HCT116 (cell line): ENCODE results near the gene QPCTL. TPM values are rescaled to one million over a fixed set of nuclear protein-coding genes. Genes with fewer than 3 reads are reported as not detected.

Source experiments
- ATAC-seq: fragments of 200-7000 bp; cut with Tn5 transposase; 2 replicates; pipeline ENCODE4 v1.9.1; 2020; ENCODE audit warnings: mild to moderate bottlenecking, moderate library complexity
- BruUV-seq: library from RNA; stranded (reverse); fragments of 400-500 nt; replicated peaks from 2 replicates; lab custom pipeline; 2021; lab: Mats Ljungman, UMichigan
- CTCF ChIA-PET: fragments of 300-600 bp; sonication (Branson Sonifier 250); formaldehyde crosslinking; loops from one replicate; lab custom pipeline; 2021; ENCODE audit warnings: antibody characterized with exemption; lab: Charles Lee
- POLR2A ChIA-PET: fragments of 300-600, 350-600 bp; sonication (Branson Sonifier 250); formaldehyde crosslinking; loops from one replicate; lab custom pipeline; 2021; ENCODE audit warnings: antibody characterized with exemption; lab: Charles Lee
- RAD21 ChIA-PET, 2 experiments: fragments of 300-600 bp; sonication (Branson Sonifier 250); formaldehyde crosslinking; loops; one replicate each; lab custom pipeline; 2023; ENCODE audit warnings: low total read pairs in 2 of 2; ENCODE audit not compliant: uncharacterized antibody in 2 of 2, unreplicated experiment in 2 of 2, low non-redundant PET in 1 of 2; lab: Charles Lee
- DNase-seq: peaks from one replicate; pipeline ENCODE4 v3.0.0-alpha.2; 2010; ENCODE audit warnings: low read depth, low spot score
- H2AFZ ChIP-seq: fragments of 200-600 bp; shearing (Covaris generic), sonication (generic); 2 replicates; pipeline ENCODE4 v1.6.1; 2017; ENCODE audit warnings: low read depth, mixed run types, mixed read lengths, antibody characterized with exemption, low read length; ENCODE audit not compliant: poor library complexity, severe bottlenecking
- H3K27ac ChIP-seq: 2 replicates; pipeline ENCODE4 v1.5.1; 2012; ENCODE audit warnings: low read depth, low read length
- H3K27me3 ChIP-seq: fragments of 200-600 bp; sonication (generic); 2 replicates; pipeline ENCODE4 v1.6.1; 2016; ENCODE audit warnings: mixed run types, low read length, mixed read lengths; ENCODE audit not compliant: insufficient read depth
- H3K36me3 ChIP-seq, 2 experiments: fragments of 200-500 bp in 1 of 2; fragments of 200-600 bp in 1 of 2; sonication (Bioruptor generic) in 1 of 2; sonication (generic) in 1 of 2; 2 replicates each; pipeline versions ENCODE4 v1.5.1 to v1.6.1; 2014 to 2016; ENCODE audit warnings: low read length in 2 of 2, inconsistent platforms in 1 of 2, mixed read lengths in 1 of 2, mixed run types in 1 of 2; ENCODE audit not compliant: insufficient read depth in 2 of 2, control insufficient read depth in 1 of 2
- H3K4me1 ChIP-seq, 2 experiments: fragments of 200-600 bp in 1 of 2; sonication (generic) in 1 of 2; 2 replicates each; pipeline versions ENCODE4 v1.5.1 to v1.6.1; 2012 to 2017; ENCODE audit warnings: low read length in 2 of 2, inconsistent platforms in 1 of 2, mild to moderate bottlenecking in 1 of 2, mixed read lengths in 1 of 2, mixed run types in 1 of 2, moderate library complexity in 1 of 2; ENCODE audit not compliant: insufficient read depth in 2 of 2, control insufficient read depth in 1 of 2
- H3K4me2 ChIP-seq: fragments of 200-600 bp; sonication (generic); 2 replicates; pipeline ENCODE4 v1.6.1; 2017; ENCODE audit warnings: mixed run types, low read length, mixed read lengths
- H3K4me3 ChIP-seq, 2 experiments: fragments of 200-600 bp in 1 of 2; sonication (generic) in 1 of 2; replicated peaks in 1 of 2; 2 replicates each; pipeline ENCODE4 v1.5.1; 2011 to 2016; ENCODE audit warnings: low read length in 2 of 2, control low read depth in 1 of 2, low read depth in 1 of 2, mild to moderate bottlenecking in 1 of 2, mixed read lengths in 1 of 2, mixed run types in 1 of 2
- H3K79me2 ChIP-seq: fragments of 200-600 bp; sonication (generic); 2 replicates; pipeline ENCODE4 v1.6.1; 2017; ENCODE audit warnings: mild to moderate bottlenecking, mixed run types, low read length, moderate library complexity, mixed read lengths; ENCODE audit not compliant: insufficient read depth
- H3K9ac ChIP-seq: fragments of 200-600 bp; sonication (generic); 2 replicates; pipeline ENCODE4 v1.6.1; 2016; ENCODE audit warnings: low read length, mixed read lengths
- H3K9me2 ChIP-seq: fragments of 200-600 bp; sonication (generic), shearing (Covaris generic); 2 replicates; pipeline ENCODE4 v1.6.1; 2017; ENCODE audit warnings: mixed run types, mild to moderate bottlenecking, moderate library complexity; ENCODE audit not compliant: insufficient read depth
- H3K9me3 ChIP-seq, 2 experiments: fragments of 200-500 bp in 1 of 2; fragments of 200-600 bp in 1 of 2; sonication (Bioruptor generic) in 1 of 2; sonication (generic) in 1 of 2; 2 replicates each; pipeline ENCODE4 v1.6.1; 2014 to 2017; ENCODE audit warnings: low read length in 2 of 2, mixed read lengths in 2 of 2, inconsistent platforms in 1 of 2, low read depth in 1 of 2, mild to moderate bottlenecking in 1 of 2, mixed run types in 1 of 2, moderate library complexity in 1 of 2; ENCODE audit not compliant: control insufficient read depth in 1 of 2, insufficient read depth in 1 of 2
- H4K20me1 ChIP-seq: fragments of 200-600 bp; sonication (generic), shearing (Covaris generic); 2 replicates; pipeline ENCODE4 v1.6.1; 2017; ENCODE audit warnings: mixed run types, mild to moderate bottlenecking, moderate library complexity; ENCODE audit not compliant: insufficient read depth
- CBX3 ChIP-seq: IDR thresholded peaks from 2 replicates; pipeline ENCODE4 v1.6.1; 2012; ENCODE audit warnings: low read depth
- CTCF ChIP-seq, 3 experiments: fragments of 200-600 bp in 1 of 3; sonication (generic) in 1 of 3; IDR thresholded peaks in 2 of 3; conservative IDR thresholded peaks in 1 of 3; 2 replicates each; pipeline ENCODE4 v1.5.1; 2012 to 2017; ENCODE audit warnings: low read depth in 2 of 3, low read length in 2 of 3, antibody characterized with exemption in 1 of 3, borderline replicate concordance in 1 of 3, control low read depth in 1 of 3, mild to moderate bottlenecking in 1 of 3, mixed read lengths in 1 of 3, mixed run types in 1 of 3, moderate library complexity in 1 of 3; ENCODE audit not compliant: insufficient read depth in 1 of 3
- EGR1 ChIP-seq: IDR thresholded peaks from 2 replicates; pipeline ENCODE4 v1.6.1; 2012; ENCODE audit warnings: low read depth
- FOSL1 ChIP-seq: IDR thresholded peaks from 2 replicates; pipeline ENCODE4 v1.6.1; 2012; ENCODE audit warnings: low read depth
- JUND ChIP-seq: IDR thresholded peaks from 2 replicates; pipeline ENCODE4 v1.6.1; 2012
- MAX ChIP-seq: IDR thresholded peaks from 2 replicates; pipeline ENCODE4 v1.6.1; 2012
- POLR2A ChIP-seq: IDR thresholded peaks from 2 replicates; pipeline ENCODE4 v1.7.0; 2011; ENCODE audit warnings: borderline replicate concordance; ENCODE audit not compliant: insufficient read depth, insufficient read length; ENCODE audit errors: extremely low read depth
- POLR2AphosphoS5 ChIP-seq: IDR thresholded peaks from 2 replicates; pipeline ENCODE4 v1.6.1; 2011; ENCODE audit warnings: mild to moderate bottlenecking, low read depth, low read length, moderate library complexity
- SIN3A ChIP-seq: IDR thresholded peaks from 2 replicates; pipeline ENCODE4 v1.6.1; 2012; ENCODE audit warnings: low read depth
- TCF7L2 ChIP-seq: IDR thresholded peaks from 2 replicates; pipeline ENCODE4 v1.7.0; 2011; ENCODE audit warnings: borderline replicate concordance, inconsistent platforms; ENCODE audit not compliant: insufficient read depth, insufficient read length; ENCODE audit errors: extremely low read depth
- YY1 ChIP-seq: IDR thresholded peaks from 2 replicates; pipeline ENCODE4 v1.6.1; 2011; ENCODE audit warnings: low read length, low read depth, moderate library complexity, mild to moderate bottlenecking; ENCODE audit not compliant: insufficient replicate concordance; ENCODE audit errors: extremely low read depth
- ZFX ChIP-seq: fragments of 450-650 bp; IDR thresholded peaks from 2 replicates; pipeline ENCODE4 v1.6.1; 2017
- intact Hi-C: fragments of 100-400 bp; cut with micrococcal nuclease; formaldehyde crosslinking; loops from 2 replicates; pipeline ENCODE4 v1.10.0; 2022
- total RNA-seq: library from RNA; stranded (reverse); gene quantifications from one replicate; pipeline ENCODE4 v1.2.1, GENCODE V29; 2021; ENCODE audit not compliant: unreplicated experiment
- TF ChIP-seq, protein P1 (sequence below): IDR thresholded peaks from 2 replicates; pipeline ENCODE4 v1.6.1; 2012; ENCODE audit warnings: low read depth

Gene QPCTL
- total RNA-seq, 1 experiment from 2014 or later = 19.5 TPM

DNA sequence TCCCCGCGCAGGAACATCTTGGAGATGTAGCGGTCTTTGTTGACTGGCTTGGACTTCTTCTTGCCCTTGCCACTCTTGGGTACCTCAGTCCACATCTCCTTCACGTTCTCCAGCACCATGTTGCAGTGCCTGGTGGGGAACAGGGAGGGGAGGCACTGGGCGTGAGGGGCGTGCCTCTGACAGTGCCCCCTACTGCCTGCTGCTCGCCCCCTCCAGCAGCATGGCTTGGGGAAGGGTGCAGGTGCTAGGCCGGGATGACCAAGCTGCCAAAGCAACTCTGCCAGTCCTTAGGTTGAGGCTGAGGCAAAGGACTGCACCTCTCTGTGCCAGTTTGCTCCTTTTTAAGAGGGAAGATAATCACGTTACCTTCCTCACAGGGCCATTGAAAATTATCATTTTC lies 4.9 kb upstream of the QPCTL start:
- H3K4me1 ChIP-seq = peaks cover 3 to 11% of the 10 kb centered on the region in 2 experiments; a peak in 3 of 4 replicates
- no peaks in the 10 kb centered on the region for H3K9me3 ChIP-seq
- ChIA-PET RAD21 (no interaction called here), CTCF (no interaction called here), POLR2A (no interaction called here)
- ATAC-seq (no peak), DNase-seq (no peak)
- H3K27ac ChIP-seq = no peak overlapping the region
- no peak overlapping the region for H3K4me2 ChIP-seq
- H3K9me2 ChIP-seq = no peaks in the 10 kb centered on the region
- no peaks in the 10 kb centered on the region; the same call in 1 of the 2 replicates for H4K20me1 ChIP-seq
- no peak overlapping the region for H3K9ac ChIP-seq
- intact Hi-C loops = no loop called here
- TF ChIP-seq JUND (no peak), CBX3 (no peak), POLR2A (no peak), CTCF (IDR thresholded peaks at IDR 0.05 in 2 of 3, conservative IDR thresholded peaks at IDR 0.05 in 1 of 3; ENCODE audit: borderline replicate concordance in 1 of 3, insufficient read depth in 1 of 3, low read depth in 2 of 3, low read length in 2 of 3) (0 out of 6 replicates have a peak, but pooled peaks of 2 of the 3 experiments have one; percentile 16 to 29), FOSL1 (no peak)
- H3K4me3 ChIP-seq = no peak overlapping the region
- H3K36me3 ChIP-seq = peaks cover 23 to 44% of the 10 kb centered on the region in 2 experiments
- H2AFZ ChIP-seq = no peak overlapping the region
- H3K27me3 ChIP-seq = no peaks in the 10 kb centered on the region
- BruUV-seq = no TSS peak
- peaks cover 42% of the 10 kb centered on the region for H3K79me2 ChIP-seq

DNA sequence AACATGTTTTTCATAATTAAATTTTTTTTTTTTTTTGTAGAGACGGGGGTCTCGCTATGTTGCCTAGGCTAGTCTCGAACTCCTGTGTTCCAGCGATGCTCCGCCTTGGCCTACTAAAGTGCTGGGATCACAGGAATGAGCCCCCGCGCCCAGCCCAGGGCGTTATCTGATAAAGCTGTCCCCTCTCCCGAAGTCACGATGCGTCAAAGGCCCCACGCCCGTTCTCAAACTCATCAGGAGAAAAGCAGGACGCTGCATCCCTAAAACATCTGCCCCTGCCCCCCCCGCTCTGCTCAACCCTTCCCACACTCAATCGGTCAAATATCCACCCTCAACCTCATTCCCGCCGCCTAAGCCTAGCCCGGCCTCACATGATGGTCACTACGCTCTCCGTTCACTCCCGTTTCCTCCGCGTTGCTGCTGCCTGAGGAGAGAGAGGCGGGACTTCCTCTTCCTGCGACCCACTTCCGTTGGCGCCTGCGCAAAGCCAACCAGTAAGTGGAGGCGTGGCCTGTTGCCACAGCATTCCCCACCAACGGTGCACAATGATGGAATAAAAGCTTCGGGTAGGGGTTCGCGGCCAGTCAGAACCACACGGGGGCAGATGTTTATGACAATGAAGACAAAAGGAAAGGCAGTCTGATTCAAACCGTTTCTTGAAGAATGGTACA lies 815 bp upstream of the QPCTL start, which contains the start of gene SNRPD2:
SNRPD2 (minus strand) TSS at position 438 of the 671 bp plus-strand sequence; CDS start at position 373, 65 bp downstream.
- H3K27me3 ChIP-seq = no peaks in the 10 kb centered on the region
- ChIA-PET POLR2A (interaction anchor here (0.7 to 4.3 kb wide), 14 partner anchors 9 to 1549 kb away, joined by 3 to 24 read pairs (median 6); partner anchors contain the start of genes FOSB and SIX5), CTCF (interaction anchor here (0.6 to 2.9 kb wide), 13 partner anchors 10 to 1558 kb away, joined by 3 to 28 read pairs (median 8); partner anchors contain the start of gene SIX5), RAD21 (interaction anchor here (0.8 to 1.8 kb wide), 3 partner anchors 26 to 78 kb away, joined by 3 to 4 read pairs (median 4); partner anchors contain the start of gene SIX5 (in 1 of the 2))
- peak; percentile 86 for DNase-seq
- intact Hi-C loops = loop anchor here (2.0 kb wide), 1 partner anchor 79 kb away; no protein-coding TSS in a partner anchor
- TSS peak; percentile 91 for BruUV-seq
- H3K36me3 ChIP-seq = peaks cover 14 to 36% of the 10 kb centered on the region in 2 experiments
- no peaks in the 10 kb centered on the region; the same call in 1 of the 2 replicates for H4K20me1 ChIP-seq
- H3K27ac ChIP-seq = peak within 1 kb of the TSS; percentile 79
- H3K79me2 ChIP-seq = peaks cover 48% of the 10 kb centered on the region
- TF ChIP-seq POLR2AphosphoS5 = peak; percentile 96
- TF ChIP-seq, protein P1, sequence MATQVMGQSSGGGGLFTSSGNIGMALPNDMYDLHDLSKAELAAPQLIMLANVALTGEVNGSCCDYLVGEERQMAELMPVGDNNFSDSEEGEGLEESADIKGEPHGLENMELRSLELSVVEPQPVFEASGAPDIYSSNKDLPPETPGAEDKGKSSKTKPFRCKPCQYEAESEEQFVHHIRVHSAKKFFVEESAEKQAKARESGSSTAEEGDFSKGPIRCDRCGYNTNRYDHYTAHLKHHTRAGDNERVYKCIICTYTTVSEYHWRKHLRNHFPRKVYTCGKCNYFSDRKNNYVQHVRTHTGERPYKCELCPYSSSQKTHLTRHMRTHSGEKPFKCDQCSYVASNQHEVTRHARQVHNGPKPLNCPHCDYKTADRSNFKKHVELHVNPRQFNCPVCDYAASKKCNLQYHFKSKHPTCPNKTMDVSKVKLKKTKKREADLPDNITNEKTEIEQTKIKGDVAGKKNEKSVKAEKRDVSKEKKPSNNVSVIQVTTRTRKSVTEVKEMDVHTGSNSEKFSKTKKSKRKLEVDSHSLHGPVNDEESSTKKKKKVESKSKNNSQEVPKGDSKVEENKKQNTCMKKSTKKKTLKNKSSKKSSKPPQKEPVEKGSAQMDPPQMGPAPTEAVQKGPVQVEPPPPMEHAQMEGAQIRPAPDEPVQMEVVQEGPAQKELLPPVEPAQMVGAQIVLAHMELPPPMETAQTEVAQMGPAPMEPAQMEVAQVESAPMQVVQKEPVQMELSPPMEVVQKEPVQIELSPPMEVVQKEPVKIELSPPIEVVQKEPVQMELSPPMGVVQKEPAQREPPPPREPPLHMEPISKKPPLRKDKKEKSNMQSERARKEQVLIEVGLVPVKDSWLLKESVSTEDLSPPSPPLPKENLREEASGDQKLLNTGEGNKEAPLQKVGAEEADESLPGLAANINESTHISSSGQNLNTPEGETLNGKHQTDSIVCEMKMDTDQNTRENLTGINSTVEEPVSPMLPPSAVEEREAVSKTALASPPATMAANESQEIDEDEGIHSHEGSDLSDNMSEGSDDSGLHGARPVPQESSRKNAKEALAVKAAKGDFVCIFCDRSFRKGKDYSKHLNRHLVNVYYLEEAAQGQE = no peak
- peak; percentile 61; the same call in 1 of the 2 replicates for TF ChIP-seq ZFX
- peak; percentile 93 for TF ChIP-seq POLR2A
- TF ChIP-seq TCF7L2 = no peak
- no peak for TF ChIP-seq EGR1
- peak; percentile 36 for TF ChIP-seq YY1
- TF ChIP-seq MAX = peak; percentile 87
- TF ChIP-seq SIN3A = peak; percentile 92
- TF ChIP-seq, all 23 proteins: peak for 6
- H3K4me2 ChIP-seq = peak within 1 kb of the TSS; percentile 95
- ATAC-seq = peak; percentile 65
- peak within 1 kb of the TSS; percentile 97 for H3K9ac ChIP-seq
- no peaks in the 10 kb centered on the region for H3K9me3 ChIP-seq
- H3K4me3 ChIP-seq = peak within 1 kb of the TSS; percentile 86 to 98
- H3K9me2 ChIP-seq = no peaks in the 10 kb centered on the region
- peaks cover 3 to 12% of the 10 kb centered on the region in 2 experiments; a peak in 3 of 4 replicates for H3K4me1 ChIP-seq
- peak within 1 kb of the TSS; percentile 86 for H2AFZ ChIP-seq
